GM21526 (cell line): ENCODE measurements around the gene L1TD1.
"Not testable (repeated sequence)": the region's sequence is repeated elsewhere in the genome, so short reads cannot be mapped to it uniquely, and the experiment has no call there.

Experiments used
- ATAC-seq: cut with Tn5 transposase; IDR thresholded peaks from one replicate; pipeline ENCODE4 v1.9.1; 2021; ENCODE audit warnings: moderate library complexity; ENCODE audit not compliant: unreplicated experiment, low FRiP score

Gene L1TD1

GRCh38 chr1:62196086-62196690, 1.5 kb downstream of the L1TD1 start:
- ATAC-seq, result no peak

GRCh38 chr1:62198069-62198780, 3.6 kb downstream of the L1TD1 start:
- no peak for ATAC-seq

GRCh38 chr1:62198781-62199125, 4.1 kb downstream of the L1TD1 start:
- no peak for ATAC-seq

GRCh38 chr1:62207187-62207586, 12.5 kb downstream of the L1TD1 start:
- ATAC-seq, result no peak

- ATAC-seq, result no peak
Measured at GRCh38 chr1:62208087-62208486, 13.4 kb downstream of the L1TD1 start.

DNA sequence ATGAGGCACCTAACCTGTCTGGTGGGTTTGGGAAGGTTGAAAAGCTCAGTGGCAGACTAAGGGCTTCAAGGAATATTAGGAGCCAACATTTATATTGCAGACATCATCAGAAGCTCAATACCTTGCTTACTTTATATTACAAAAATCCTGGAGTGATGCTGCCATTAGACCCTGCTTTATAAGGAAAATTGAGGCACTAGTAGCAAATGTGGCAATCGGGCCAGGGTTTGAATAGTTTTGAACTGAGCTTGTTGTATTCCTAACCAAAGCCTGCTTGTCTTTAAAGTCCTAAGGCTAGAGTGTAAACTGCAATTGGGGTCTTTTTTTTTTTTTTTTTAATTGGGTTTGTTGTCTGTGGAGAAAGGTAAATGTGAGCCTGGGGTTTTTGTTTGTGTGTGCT, 14.3 kb downstream of the L1TD1 start:
- no peak for ATAC-seq

GRCh38 chr1:62209931-62210595, 15.4 kb downstream of the L1TD1 start:
- ATAC-seq, result no peak

GRCh38 chr1:62210960-62211359, 16.3 kb downstream of the L1TD1 start:
- no peak for ATAC-seq

DNA sequence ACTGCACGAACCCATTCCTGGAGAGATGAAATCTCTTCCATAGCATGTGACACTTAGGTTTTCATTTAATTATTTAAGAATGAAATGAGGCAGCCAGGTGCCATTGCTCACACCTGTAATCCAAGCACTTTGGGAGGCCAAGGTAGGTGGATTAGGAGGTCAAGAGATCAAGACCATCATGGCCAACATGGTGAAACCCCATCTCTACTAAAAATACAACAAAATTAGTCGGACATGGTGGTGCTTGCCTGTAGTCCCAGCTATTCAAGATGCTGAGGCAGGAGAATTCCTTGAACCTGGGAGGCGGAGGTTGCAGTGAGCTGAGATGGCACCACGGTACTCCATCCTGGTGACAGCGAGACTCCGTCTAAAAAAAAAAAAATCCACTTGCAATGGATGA, 17.8 kb downstream of the L1TD1 start:
- no peak for ATAC-seq

DNA sequence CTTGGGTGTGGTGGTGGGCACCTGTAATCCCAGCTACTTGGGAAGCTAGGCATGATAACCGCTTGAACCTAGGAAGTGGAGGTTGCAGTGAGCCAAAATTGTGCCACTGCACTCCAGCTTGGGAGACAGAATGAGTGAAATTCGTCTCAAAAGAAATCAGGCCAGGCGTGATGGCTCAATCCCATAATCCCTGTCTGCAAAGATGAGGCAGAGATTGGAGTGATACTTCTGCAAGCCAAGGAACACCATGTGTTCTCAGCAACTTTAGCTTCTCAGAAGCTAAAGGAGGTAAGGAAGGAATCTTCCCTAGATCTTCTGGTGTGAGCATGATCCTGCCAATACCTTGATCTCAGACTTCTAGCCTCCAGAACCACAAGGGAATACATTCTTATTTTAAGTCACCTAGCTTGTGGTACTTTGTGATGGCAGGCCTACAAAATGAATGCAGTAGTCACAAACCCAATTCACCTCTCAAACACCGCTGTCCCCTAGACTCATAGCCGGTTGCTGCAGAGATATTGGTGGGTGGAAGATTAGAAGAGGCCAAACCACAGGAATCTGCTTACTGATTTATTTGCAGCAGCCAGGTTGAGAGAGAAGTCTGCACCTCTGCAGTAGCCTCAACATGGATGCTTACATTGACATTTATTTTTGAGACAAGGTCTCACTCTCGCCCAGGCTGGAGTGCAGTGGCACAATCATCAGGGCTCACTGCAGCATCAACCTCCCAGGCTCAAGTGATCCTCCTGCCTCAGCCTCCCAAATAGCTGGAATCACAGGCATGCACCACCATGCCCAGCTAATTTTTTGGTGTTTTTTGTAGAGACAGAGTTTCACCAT, 18.6 kb downstream of the L1TD1 start:
- ATAC-seq, result no peak

DNA sequence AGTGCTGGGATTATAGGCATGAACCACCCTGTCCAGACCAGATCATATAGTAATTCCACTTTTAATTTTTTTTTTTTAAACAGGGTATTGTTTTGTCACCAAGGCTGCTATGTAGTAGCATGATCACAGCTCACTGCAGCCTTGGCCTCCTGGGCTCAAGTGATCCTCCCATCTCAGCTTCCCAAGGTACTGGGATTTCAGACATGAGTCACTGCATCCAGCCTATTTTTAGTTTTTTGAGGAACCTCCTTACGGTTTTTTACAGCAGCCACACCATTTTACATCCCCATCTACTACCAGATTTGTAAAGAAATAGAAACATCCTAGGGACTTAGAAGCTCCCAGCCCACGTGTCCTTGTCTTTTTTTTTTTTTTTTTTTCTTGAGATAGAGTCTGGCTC, 24.0 kb downstream of the L1TD1 start:
- no peak for ATAC-seq

GRCh38 chr1:62220456-62220855, 25.8 kb downstream of the L1TD1 start:
- ATAC-seq, result not testable (repeated sequence)

GRCh38 chr1:62221171-62221570, 26.5 kb downstream of the L1TD1 start:
- no peak for ATAC-seq

- ATAC-seq, result no peak
Measured at GRCh38 chr1:62222321-62222720, 27.7 kb downstream of the L1TD1 start.

DNA sequence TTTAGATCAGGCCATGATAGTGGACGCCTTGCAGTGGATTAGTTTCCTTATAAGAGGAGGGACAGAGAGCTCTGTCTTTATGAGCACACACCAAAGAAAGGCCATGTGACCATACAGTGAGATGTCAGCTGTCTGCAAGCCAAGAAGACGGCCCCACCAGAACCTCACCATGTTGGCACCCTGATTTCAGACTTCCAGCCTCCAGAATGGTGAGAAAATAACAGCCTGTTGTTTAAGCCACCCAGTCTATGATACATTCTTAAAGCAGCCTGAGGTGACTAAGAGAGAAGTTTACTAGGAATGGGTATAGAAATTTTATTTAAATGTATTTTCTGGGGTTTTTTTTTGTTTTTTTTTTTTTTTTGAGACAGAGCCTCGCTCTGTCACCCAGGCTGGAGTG, 29.5 kb downstream of the L1TD1 start:
- ATAC-seq, result no peak

DNA sequence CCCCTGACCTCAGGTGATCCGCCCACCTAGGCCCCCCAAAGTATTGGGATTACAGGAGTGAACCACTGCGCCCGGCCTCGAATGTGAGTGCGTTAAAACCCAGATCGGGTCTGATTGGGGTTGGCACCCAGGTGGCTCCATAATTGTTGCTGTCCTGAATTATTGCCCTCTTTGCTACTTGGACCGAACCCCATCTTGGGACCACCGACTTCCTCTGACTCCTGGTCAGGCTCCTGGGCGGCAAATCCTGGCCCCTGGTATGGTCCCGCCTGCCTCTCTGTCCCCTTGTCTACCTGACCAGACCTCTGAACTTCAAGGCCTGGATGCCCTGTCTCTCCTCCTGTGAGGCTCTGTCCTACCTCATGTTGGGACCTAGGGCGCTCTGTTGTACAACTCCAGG, 32.8 kb downstream of the L1TD1 start:
- no peak for ATAC-seq

- no peak for ATAC-seq
Measured at GRCh38 chr1:62228136-62228882, 33.7 kb downstream of the L1TD1 start.

GRCh38 chr1:62228883-62229187, 34.2 kb downstream of the L1TD1 start:
- ATAC-seq, result no peak

DNA sequence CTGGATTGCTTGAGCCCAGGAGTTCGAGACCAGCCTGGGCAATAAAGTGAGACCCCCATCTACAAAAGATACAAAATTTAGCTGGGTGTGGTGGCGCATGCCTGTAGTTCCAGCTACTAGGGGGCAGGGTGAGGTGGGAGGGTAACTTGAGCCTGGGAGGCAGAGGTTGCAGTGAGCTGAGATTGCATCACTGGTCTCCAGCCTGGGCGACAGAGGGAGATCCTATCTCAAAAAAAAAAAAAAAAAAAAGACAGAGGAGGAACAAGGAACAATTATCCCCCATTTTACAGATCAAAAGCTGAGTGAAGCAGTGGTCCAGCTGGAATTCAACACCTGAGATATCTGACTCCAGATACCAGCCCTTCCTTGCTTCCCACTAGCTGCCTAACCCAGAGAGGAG, 34.8 kb downstream of the L1TD1 start:
- ATAC-seq, result no peak

DNA sequence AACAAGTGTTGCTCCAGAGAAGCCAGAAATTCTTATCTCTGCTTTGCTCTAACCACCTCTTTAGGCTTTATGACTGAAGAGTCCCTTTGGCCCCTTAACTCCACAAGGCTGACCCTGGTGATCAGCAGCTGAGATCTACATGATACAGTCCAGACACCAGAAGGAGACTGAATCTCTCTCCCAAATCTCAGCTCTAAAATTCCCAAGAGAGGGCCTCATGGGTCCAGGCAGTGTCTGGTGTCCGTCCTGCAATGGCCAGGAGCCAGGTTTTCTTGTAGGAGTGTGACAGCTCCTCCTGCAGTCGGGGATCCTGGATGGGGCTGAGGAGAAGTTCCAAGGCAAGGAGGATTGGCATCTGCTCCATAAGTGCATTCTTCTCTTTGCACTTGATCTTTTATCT, 35.3 kb downstream of the L1TD1 start:
- ATAC-seq, result no peak

GRCh38 chr1:62230718-62231117, 36.1 kb downstream of the L1TD1 start:
- no peak for ATAC-seq
